ENCODE measurements around the gene MAN2A1. TPM values are rescaled to one million over a fixed set of nuclear protein-coding genes. Genes with fewer than 3 reads are reported as not detected.

The MAN2A1 gene
- total RNA-seq, 1 experiment from 2014 or later: 128 TPM

- POLR2A ChIA-PET (ENCODE audit: low non-redundant PET): no interaction called here
- Histone ChIP-seq H3K27ac (ENCODE audit: low read depth, low read length, poor library complexity, severe bottlenecking) (no peak overlapping the region), H3K36me3 (ENCODE audit: insufficient read depth, low read length, poor library complexity, severe bottlenecking) (no peaks in the 10 kb centered on the region), H3K4me1 (ENCODE audit: insufficient read depth, low read length, poor library complexity, severe bottlenecking) (no peaks in the 10 kb centered on the region), H3K9me3 (ENCODE audit: low read depth, low read length, poor library complexity, severe bottlenecking) (no peaks in the 10 kb centered on the region), H3K4me3 (ENCODE audit: low read depth, low read length, poor library complexity, severe bottlenecking) (no peak overlapping the region), H3K27me3 (replicated peaks; ENCODE audit: insufficient read depth, low read depth, low read length, poor library complexity) (no peaks in the 10 kb centered on the region)
- DNase-seq (ENCODE audit: low spot score): no peak
- no TSS peak for BruUV-seq (replicated peaks)
- CTCF ChIA-PET: no interaction called here
- intact Hi-C loops (cut with micrococcal nuclease; ENCODE audit: unreplicated experiment): no loop called here
- TF ChIP-seq EZH2 (IDR thresholded peaks at IDR 0.05; ENCODE audit: borderline replicate concordance, low read depth, low read length, poor library complexity, severe bottlenecking): no peak
- TF ChIP-seq, protein P1, sequence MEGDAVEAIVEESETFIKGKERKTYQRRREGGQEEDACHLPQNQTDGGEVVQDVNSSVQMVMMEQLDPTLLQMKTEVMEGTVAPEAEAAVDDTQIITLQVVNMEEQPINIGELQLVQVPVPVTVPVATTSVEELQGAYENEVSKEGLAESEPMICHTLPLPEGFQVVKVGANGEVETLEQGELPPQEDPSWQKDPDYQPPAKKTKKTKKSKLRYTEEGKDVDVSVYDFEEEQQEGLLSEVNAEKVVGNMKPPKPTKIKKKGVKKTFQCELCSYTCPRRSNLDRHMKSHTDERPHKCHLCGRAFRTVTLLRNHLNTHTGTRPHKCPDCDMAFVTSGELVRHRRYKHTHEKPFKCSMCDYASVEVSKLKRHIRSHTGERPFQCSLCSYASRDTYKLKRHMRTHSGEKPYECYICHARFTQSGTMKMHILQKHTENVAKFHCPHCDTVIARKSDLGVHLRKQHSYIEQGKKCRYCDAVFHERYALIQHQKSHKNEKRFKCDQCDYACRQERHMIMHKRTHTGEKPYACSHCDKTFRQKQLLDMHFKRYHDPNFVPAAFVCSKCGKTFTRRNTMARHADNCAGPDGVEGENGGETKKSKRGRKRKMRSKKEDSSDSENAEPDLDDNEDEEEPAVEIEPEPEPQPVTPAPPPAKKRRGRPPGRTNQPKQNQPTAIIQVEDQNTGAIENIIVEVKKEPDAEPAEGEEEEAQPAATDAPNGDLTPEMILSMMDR (conservative IDR thresholded peaks at IDR 0.05; ENCODE audit: low read depth, low read length): no peak
These were observed 191.4 kb downstream of the MAN2A1 start for GRCh38 chr5:109880907-109881685.

GRCh38 chr5:109882546-109882945 lies 192.8 kb downstream of the MAN2A1 start:
- no peak for DNase-seq (ENCODE audit: low spot score)
- POLR2A ChIA-PET (ENCODE audit: low non-redundant PET): no interaction called here
- Histone ChIP-seq H3K27me3 (replicated peaks; ENCODE audit: insufficient read depth, low read depth, low read length, poor library complexity) (no peaks in the 10 kb centered on the region), H3K27ac (ENCODE audit: low read depth, low read length, poor library complexity, severe bottlenecking) (no peak overlapping the region), H3K4me1 (ENCODE audit: insufficient read depth, low read length, poor library complexity, severe bottlenecking) (no peaks in the 10 kb centered on the region), H3K4me3 (ENCODE audit: low read depth, low read length, poor library complexity, severe bottlenecking) (no peak overlapping the region), H3K36me3 (ENCODE audit: insufficient read depth, low read length, poor library complexity, severe bottlenecking) (no peaks in the 10 kb centered on the region), H3K9me3 (ENCODE audit: low read depth, low read length, poor library complexity, severe bottlenecking) (no peaks in the 10 kb centered on the region)
- intact Hi-C loops (cut with micrococcal nuclease; ENCODE audit: unreplicated experiment): no loop called here
- TF ChIP-seq, protein P1 (conservative IDR thresholded peaks at IDR 0.05; ENCODE audit: low read depth, low read length): no peak
- TF ChIP-seq EZH2 (IDR thresholded peaks at IDR 0.05; ENCODE audit: borderline replicate concordance, low read depth, low read length, poor library complexity, severe bottlenecking): no peak
- CTCF ChIA-PET: no interaction called here
- BruUV-seq (replicated peaks): no TSS peak

- POLR2A ChIA-PET (ENCODE audit: low non-redundant PET): no interaction called here
- Histone ChIP-seq H3K4me3 (ENCODE audit: low read depth, low read length, poor library complexity, severe bottlenecking) (no peak overlapping the region), H3K9me3 (ENCODE audit: low read depth, low read length, poor library complexity, severe bottlenecking) (no peaks in the 10 kb centered on the region), H3K27me3 (replicated peaks; ENCODE audit: insufficient read depth, low read depth, low read length, poor library complexity) (no peaks in the 10 kb centered on the region), H3K27ac (ENCODE audit: low read depth, low read length, poor library complexity, severe bottlenecking) (no peak overlapping the region), H3K4me1 (ENCODE audit: insufficient read depth, low read length, poor library complexity, severe bottlenecking) (no peaks in the 10 kb centered on the region), H3K36me3 (ENCODE audit: insufficient read depth, low read length, poor library complexity, severe bottlenecking) (no peaks in the 10 kb centered on the region)
- CTCF ChIA-PET: no interaction called here
- no peak for DNase-seq (ENCODE audit: low spot score)
- intact Hi-C loops (cut with micrococcal nuclease; ENCODE audit: unreplicated experiment): no loop called here
- no peak for TF ChIP-seq EZH2 (IDR thresholded peaks at IDR 0.05; ENCODE audit: borderline replicate concordance, low read depth, low read length, poor library complexity, severe bottlenecking)
- TF ChIP-seq, protein P1 (conservative IDR thresholded peaks at IDR 0.05; ENCODE audit: low read depth, low read length): no peak
- BruUV-seq (replicated peaks): no TSS peak
These were observed 194.9 kb downstream of the MAN2A1 start for GRCh38 chr5:109884676-109885075.
